ENCODE measurements around the gene EFR3B. TPM values are rescaled to one million over a fixed set of nuclear protein-coding genes. Genes with fewer than 3 reads are reported as not detected.
"Not testable (repeated sequence)": the region's sequence is repeated elsewhere in the genome, so short reads cannot be mapped to it uniquely, and the experiment has no call there.

Gene EFR3B
- total RNA-seq, 5 donors from 2014 or later (not counting 1 experiment from before 2014, with no cell fraction given), result 0.09 to 0.10 (median 0.09) TPM; not detected in 2

GRCh38 chr2:25141120-25141519, 99.2 kb downstream of the EFR3B start:
- H3K9me3 ChIP-seq, result no peaks in the 10 kb centered on the region
- ATAC-seq (replicated peaks in 1 of 4), result no peak
- POLR2A ChIA-PET, result no interaction called here

GRCh38 chr2:25145803-25146202, 103.9 kb downstream of the EFR3B start:
- Mint-ChIP-seq H3K9me3 (no peaks in the 10 kb centered on the region), H3K27me3 (peaks cover 6 to 17% of the 10 kb centered on the region in 2 donors), H3K4me1 (peaks cover 2 to 6% (median 4%) of the 10 kb centered on the region in 3 donors), H3K4me3 (no peak overlapping the region), H3K27ac (no peak overlapping the region), H3K36me3 (no peaks in the 10 kb centered on the region)
- POLR2A ChIA-PET, result no interaction called here
- Histone ChIP-seq H3K27ac (ENCODE audit: low read length) (no peak overlapping the region), H3K4me1 (ENCODE audit: control insufficient read depth in 1 of 2, extremely low read depth in 1 of 2, insufficient read depth in 2 of 2, low read length in 2 of 2) (no peaks in the 10 kb centered on the region), H3K36me3 (ENCODE audit: control insufficient read depth in 2 of 2, extremely low read depth in 1 of 2, insufficient read depth in 1 of 2, low read length in 1 of 2) (no peaks in the 10 kb centered on the region), H3K4me3 (ENCODE audit: control insufficient read depth in 1 of 2, extremely low read depth in 1 of 2, low read length in 1 of 2) (no peak overlapping the region), H3K27me3 (replicated peaks in 1 of 2; ENCODE audit: control insufficient read depth in 2 of 2, extremely low read depth in 1 of 2, insufficient read depth in 2 of 2, low read length in 1 of 2) (peaks cover 0 to 37% of the 10 kb centered on the region in 2 experiments), H3K9me3 (no peaks in the 10 kb centered on the region)
- 19% methylated on average over 5 of the region's 6 CpGs for WGBS (ENCODE audit: insufficient coverage)
- DNase-seq (peak in 3 of 35 experiments; percentile 14 to 37 (median 37)), ATAC-seq (replicated peaks in 1 of 4) (peak in 2 of 4 experiments; percentile 23 to 88)
- CTCF ChIA-PET, result no interaction called here

More at GRCh38 chr2:25141120-25141519, 99.2 kb downstream of the EFR3B start:
- H3K4me1 ChIP-seq (ENCODE audit: control insufficient read depth in 1 of 2, extremely low read depth in 1 of 2, insufficient read depth in 2 of 2, low read length in 2 of 2), result no peaks in the 10 kb centered on the region
- no peak overlapping the region for H3K27ac Mint-ChIP-seq
- H3K36me3 ChIP-seq (ENCODE audit: control insufficient read depth in 2 of 2, extremely low read depth in 1 of 2, insufficient read depth in 1 of 2, low read length in 1 of 2), result no peaks in the 10 kb centered on the region
- no peak overlapping the region for H3K27ac ChIP-seq (ENCODE audit: low read length)
- H3K4me1 Mint-ChIP-seq, result peaks cover 2 to 6% (median 4%) of the 10 kb centered on the region in 3 donors
- H3K27me3 ChIP-seq (replicated peaks in 1 of 2; ENCODE audit: control insufficient read depth in 2 of 2, extremely low read depth in 1 of 2, insufficient read depth in 2 of 2, low read length in 1 of 2), result peaks cover 0 to 41% of the 10 kb centered on the region in 2 experiments
- no peaks in the 10 kb centered on the region for H3K36me3 Mint-ChIP-seq
- DNase-seq, result no peak
- no peaks in the 10 kb centered on the region for H3K9me3 Mint-ChIP-seq
- no peak overlapping the region for H3K4me3 ChIP-seq (ENCODE audit: control insufficient read depth in 1 of 2, extremely low read depth in 1 of 2, low read length in 1 of 2)
- peaks cover 4 to 26% of the 10 kb centered on the region in 2 donors for H3K27me3 Mint-ChIP-seq
- no peak overlapping the region for H3K4me3 Mint-ChIP-seq
- 66% methylated on average over 4 of the region's 8 CpGs for WGBS (ENCODE audit: insufficient coverage)
- CTCF ChIA-PET, result no interaction called here

GRCh38 chr2:25146896-25147295, 105.0 kb downstream of the EFR3B start:
- Histone ChIP-seq H3K4me3 (ENCODE audit: control insufficient read depth in 1 of 2, extremely low read depth in 1 of 2, low read length in 1 of 2) (no peak overlapping the region), H3K27ac (ENCODE audit: low read length) (no peak overlapping the region), H3K9me3 (no peaks in the 10 kb centered on the region), H3K36me3 (ENCODE audit: control insufficient read depth in 2 of 2, extremely low read depth in 1 of 2, insufficient read depth in 1 of 2, low read length in 1 of 2) (no peaks in the 10 kb centered on the region), H3K4me1 (ENCODE audit: control insufficient read depth in 1 of 2, extremely low read depth in 1 of 2, insufficient read depth in 2 of 2, low read length in 2 of 2) (no peaks in the 10 kb centered on the region), H3K27me3 (replicated peaks in 1 of 2; ENCODE audit: control insufficient read depth in 2 of 2, extremely low read depth in 1 of 2, insufficient read depth in 2 of 2, low read length in 1 of 2) (peaks cover 0 to 33% of the 10 kb centered on the region in 2 experiments)
- no peak overlapping the region for H3K4me3 Mint-ChIP-seq
- ChIA-PET CTCF (no interaction called here), POLR2A (no interaction called here)
- no peaks in the 10 kb centered on the region for H3K36me3 Mint-ChIP-seq
- H3K4me1 Mint-ChIP-seq, result peaks cover 2 to 6% (median 4%) of the 10 kb centered on the region in 3 donors
- no peak for DNase-seq
- peaks cover 6 to 14% of the 10 kb centered on the region in 2 donors for H3K27me3 Mint-ChIP-seq
- no peaks in the 10 kb centered on the region for H3K9me3 Mint-ChIP-seq
- ATAC-seq (replicated peaks in 1 of 4), result no peak
- no peak overlapping the region for H3K27ac Mint-ChIP-seq
- WGBS (ENCODE audit: insufficient coverage), result 94% methylated on average over 6 of the region's 10 CpGs

- H3K4me1 Mint-ChIP-seq, result peaks cover 2 to 6% (median 4%) of the 10 kb centered on the region in 3 donors
- H3K27ac ChIP-seq (ENCODE audit: low read length), result no peak overlapping the region
- ChIA-PET CTCF (no interaction called here), POLR2A (no interaction called here)
- DNase-seq (no peak), ATAC-seq (replicated peaks in 1 of 4) (no peak)
- H3K36me3 ChIP-seq (ENCODE audit: control insufficient read depth in 2 of 2, extremely low read depth in 1 of 2, insufficient read depth in 1 of 2, low read length in 1 of 2), result no peaks in the 10 kb centered on the region
- H3K4me1 ChIP-seq (ENCODE audit: control insufficient read depth in 1 of 2, extremely low read depth in 1 of 2, insufficient read depth in 2 of 2, low read length in 2 of 2), result no peaks in the 10 kb centered on the region
- peaks cover 0 to 33% of the 10 kb centered on the region in 2 experiments for H3K27me3 ChIP-seq (replicated peaks in 1 of 2; ENCODE audit: control insufficient read depth in 2 of 2, extremely low read depth in 1 of 2, insufficient read depth in 2 of 2, low read length in 1 of 2)
- no peaks in the 10 kb centered on the region for H3K9me3 Mint-ChIP-seq
- no peak overlapping the region for H3K27ac Mint-ChIP-seq
- H3K36me3 Mint-ChIP-seq, result no peaks in the 10 kb centered on the region
- no peaks in the 10 kb centered on the region for H3K9me3 ChIP-seq
- no peak overlapping the region for H3K4me3 ChIP-seq (ENCODE audit: control insufficient read depth in 1 of 2, extremely low read depth in 1 of 2, low read length in 1 of 2)
- 93% methylated on average over 2 of the region's 6 CpGs for WGBS (ENCODE audit: insufficient coverage)
- peaks cover 6 to 14% of the 10 kb centered on the region in 2 donors for H3K27me3 Mint-ChIP-seq
- H3K4me3 Mint-ChIP-seq, result no peak overlapping the region
These were observed 107.8 kb downstream of the EFR3B start for GRCh38 chr2:25149646-25150045.

GRCh38 chr2:25150993-25151392, 109.1 kb downstream of the EFR3B start:
- H3K4me3 Mint-ChIP-seq; H3K27me3 Mint-ChIP-seq; DNase-seq; ATAC-seq (replicated peaks in 1 of 4); CTCF ChIA-PET; H3K4me1 Mint-ChIP-seq; H3K9me3 ChIP-seq; H3K4me1 ChIP-seq (ENCODE audit: control insufficient read depth in 1 of 2, extremely low read depth in 1 of 2, insufficient read depth in 2 of 2, low read length in 2 of 2); H3K27ac Mint-ChIP-seq; POLR2A ChIA-PET; H3K4me3 ChIP-seq (ENCODE audit: control insufficient read depth in 1 of 2, extremely low read depth in 1 of 2, low read length in 1 of 2); H3K27ac ChIP-seq (ENCODE audit: low read length); H3K36me3 ChIP-seq (ENCODE audit: control insufficient read depth in 2 of 2, extremely low read depth in 1 of 2, insufficient read depth in 1 of 2, low read length in 1 of 2); H3K36me3 Mint-ChIP-seq; H3K9me3 Mint-ChIP-seq: not testable (repeated sequence)
- peaks cover 0 to 27% of the 10 kb centered on the region in 2 experiments for H3K27me3 ChIP-seq (replicated peaks in 1 of 2; ENCODE audit: control insufficient read depth in 2 of 2, extremely low read depth in 1 of 2, insufficient read depth in 2 of 2, low read length in 1 of 2)
- WGBS (ENCODE audit: insufficient coverage), result no CpG with 5 or more reads among the region's 5 CpGs

GRCh38 chr2:25151718-25152117, 109.8 kb downstream of the EFR3B start:
- POLR2A ChIA-PET, result no interaction called here
- WGBS (ENCODE audit: insufficient coverage), result 93% methylated on average over 12 of the region's 12 CpGs
- Mint-ChIP-seq H3K27me3 (peaks cover 6 to 7% of the 10 kb centered on the region in 2 donors), H3K4me1 (no peaks in the 10 kb centered on the region), H3K4me3 (no peak overlapping the region), H3K36me3 (no peaks in the 10 kb centered on the region), H3K9me3 (no peaks in the 10 kb centered on the region), H3K27ac (no peak overlapping the region)
- Histone ChIP-seq H3K27me3 (replicated peaks in 1 of 2; ENCODE audit: control insufficient read depth in 2 of 2, extremely low read depth in 1 of 2, insufficient read depth in 2 of 2, low read length in 1 of 2) (peaks cover 0 to 20% of the 10 kb centered on the region in 2 experiments), H3K36me3 (ENCODE audit: control insufficient read depth in 2 of 2, extremely low read depth in 1 of 2, insufficient read depth in 1 of 2, low read length in 1 of 2) (no peaks in the 10 kb centered on the region), H3K4me3 (ENCODE audit: control insufficient read depth in 1 of 2, extremely low read depth in 1 of 2, low read length in 1 of 2) (no peak overlapping the region), H3K27ac (ENCODE audit: low read length) (no peak overlapping the region), H3K9me3 (no peaks in the 10 kb centered on the region), H3K4me1 (ENCODE audit: control insufficient read depth in 1 of 2, extremely low read depth in 1 of 2, insufficient read depth in 2 of 2, low read length in 2 of 2) (no peaks in the 10 kb centered on the region)
- DNase-seq, result no peak
- CTCF ChIA-PET, result interaction anchor here in 1 of 2 donors (0.6 kb wide), 1 partner anchor 14 kb away, joined by 8 read pairs; no protein-coding TSS in a partner anchor
- no peak for ATAC-seq (replicated peaks in 1 of 4)

GRCh38 chr2:25155401-25155800, 113.5 kb downstream of the EFR3B start:
- Histone ChIP-seq H3K27ac (ENCODE audit: low read length) (no peak overlapping the region), H3K36me3 (ENCODE audit: control insufficient read depth in 2 of 2, extremely low read depth in 1 of 2, insufficient read depth in 1 of 2, low read length in 1 of 2) (no peaks in the 10 kb centered on the region), H3K27me3 (replicated peaks in 1 of 2; ENCODE audit: control insufficient read depth in 2 of 2, extremely low read depth in 1 of 2, insufficient read depth in 2 of 2, low read length in 1 of 2) (peaks cover 0 to 13% of the 10 kb centered on the region in 2 experiments), H3K4me3 (ENCODE audit: control insufficient read depth in 1 of 2, extremely low read depth in 1 of 2, low read length in 1 of 2) (no peak overlapping the region), H3K9me3 (no peaks in the 10 kb centered on the region), H3K4me1 (ENCODE audit: control insufficient read depth in 1 of 2, extremely low read depth in 1 of 2, insufficient read depth in 2 of 2, low read length in 2 of 2) (peaks cover 0 to 2% of the 10 kb centered on the region in 2 experiments)
- no peak overlapping the region for H3K4me3 Mint-ChIP-seq
- DNase-seq, result no peak
- CTCF ChIA-PET, result interaction anchor here in 1 of 2 donors (0.6 kb wide), 1 partner anchor 205 kb away, joined by 3 read pairs; no protein-coding TSS in a partner anchor
- ATAC-seq (replicated peaks in 1 of 4), result no peak
- peaks cover 9 to 15% (median 12%) of the 10 kb centered on the region in 3 donors for H3K4me1 Mint-ChIP-seq
- H3K27me3 Mint-ChIP-seq, result no peaks in the 10 kb centered on the region
- no peaks in the 10 kb centered on the region for H3K9me3 Mint-ChIP-seq
- WGBS (ENCODE audit: insufficient coverage), result 63% methylated on average over 6 of the region's 10 CpGs
- no peaks in the 10 kb centered on the region for H3K36me3 Mint-ChIP-seq
- POLR2A ChIA-PET, result no interaction called here
- H3K27ac Mint-ChIP-seq, result no peak overlapping the region
